ENCODE results near the gene LILRB1. TPM values are rescaled to one million over a fixed set of nuclear protein-coding genes. Genes with fewer than 3 reads are reported as not detected.

Gene LILRB1
- total RNA-seq, 4 donors from 2014 or later: 0.79 to 3.4 (median 1.2) TPM

GRCh38 chr19:54600212-54600611 lies 30.1 kb upstream of the LILRB1 start:
- ATAC-seq: no peak
- H3K4me1 ChIP-seq: no peaks in the 10 kb centered on the region
- 72% methylated on average over 3 of the region's 5 CpGs; no CpG with 5 or more reads in 1 of the 2 donors for WGBS, 2 donors (ENCODE audit: low coverage in 1 of 2)
- TF ChIP-seq EP300 (IDR thresholded peaks at IDR 0.05) (no peak), CTCF (IDR thresholded peaks at IDR 0.05) (no peak), POLR2AphosphoS5 (IDR thresholded peaks at IDR 0.05) (no peak), POLR2A (IDR thresholded peaks at IDR 0.05) (no peak)
- peaks cover 24% of the 10 kb centered on the region for H3K27me3 ChIP-seq
- no peaks in the 10 kb centered on the region for H3K36me3 ChIP-seq
- no peak overlapping the region for H3K27ac ChIP-seq
- H3K4me3 ChIP-seq: no peak overlapping the region
- peaks cover 0 to 11% (median 0%) of the 10 kb centered on the region in 3 donors for H3K9me3 ChIP-seq

GRCh38 chr19:54606230-54606629 lies 24.1 kb upstream of the LILRB1 start:
- TF ChIP-seq POLR2A (IDR thresholded peaks at IDR 0.05): no peak
- TF ChIP-seq EP300 (IDR thresholded peaks at IDR 0.05): no peak
- TF ChIP-seq CTCF (IDR thresholded peaks at IDR 0.05): no peak
- no peak for TF ChIP-seq POLR2AphosphoS5 (IDR thresholded peaks at IDR 0.05)
- Histone ChIP-seq H3K4me1 (no peaks in the 10 kb centered on the region), H3K27me3 (peaks cover 30% of the 10 kb centered on the region), H3K9me3 (peaks cover 0 to 47% (median 0%) of the 10 kb centered on the region in 3 donors), H3K4me3 (no peak overlapping the region), H3K36me3 (no peaks in the 10 kb centered on the region), H3K27ac (no peak overlapping the region)
- 38 to 50% methylated on average over 1 to 2 of the region's 4 CpGs for WGBS, 2 donors (ENCODE audit: low coverage in 1 of 2)
- no peak for ATAC-seq

- Histone ChIP-seq H3K4me1 (no peaks in the 10 kb centered on the region), H3K4me3 (no peak overlapping the region), H3K27ac (no peak overlapping the region), H3K9me3 (peaks cover 0 to 50% (median 0%) of the 10 kb centered on the region in 3 donors), H3K36me3 (no peaks in the 10 kb centered on the region), H3K27me3 (peaks cover 30% of the 10 kb centered on the region)
- 66 to 80% methylated on average over 6 to 12 of the region's 16 CpGs for WGBS, 2 donors (ENCODE audit: low coverage in 1 of 2)
- no peak for ATAC-seq
- TF ChIP-seq POLR2AphosphoS5 (IDR thresholded peaks at IDR 0.05) (no peak), CTCF (IDR thresholded peaks at IDR 0.05) (no peak), EP300 (IDR thresholded peaks at IDR 0.05) (no peak), POLR2A (IDR thresholded peaks at IDR 0.05) (no peak)
Measured at GRCh38 chr19:54606891-54607784, 23.1 kb upstream of the LILRB1 start.

- peaks cover 30% of the 10 kb centered on the region for H3K27me3 ChIP-seq
- no peak for TF ChIP-seq POLR2AphosphoS5 (IDR thresholded peaks at IDR 0.05)
- TF ChIP-seq POLR2A (IDR thresholded peaks at IDR 0.05): no peak
- TF ChIP-seq CTCF (IDR thresholded peaks at IDR 0.05): no peak
- no peak for TF ChIP-seq EP300 (IDR thresholded peaks at IDR 0.05)
- H3K4me1 ChIP-seq: no peaks in the 10 kb centered on the region
- no peaks in the 10 kb centered on the region for H3K36me3 ChIP-seq
- ATAC-seq: no peak
- no CpG with 5 or more reads among the region's 5 CpGs for WGBS, 2 donors (ENCODE audit: low coverage in 1 of 2)
- H3K9me3 ChIP-seq: peaks cover 0 to 50% (median 0%) of the 10 kb centered on the region in 3 donors
- no peak overlapping the region for H3K4me3 ChIP-seq
- H3K27ac ChIP-seq: no peak overlapping the region
Measured at GRCh38 chr19:54607785-54608150, 22.5 kb upstream of the LILRB1 start.

GRCh38 chr19:54608205-54608604 lies 22.1 kb upstream of the LILRB1 start:
- WGBS, 2 donors (ENCODE audit: low coverage in 1 of 2): 0 to 75% methylated on average over 1 of the region's 7 CpGs
- no peak for TF ChIP-seq CTCF (IDR thresholded peaks at IDR 0.05)
- TF ChIP-seq POLR2AphosphoS5 (IDR thresholded peaks at IDR 0.05): no peak
- no peak for TF ChIP-seq POLR2A (IDR thresholded peaks at IDR 0.05)
- no peak for TF ChIP-seq EP300 (IDR thresholded peaks at IDR 0.05)

More at GRCh38 chr19:54608205-54608604, 22.1 kb upstream of the LILRB1 start:
- Histone ChIP-seq H3K27me3 (peaks cover 30% of the 10 kb centered on the region), H3K4me3 (no peak overlapping the region), H3K27ac (no peak overlapping the region), H3K9me3 (peaks cover 0 to 50% (median 0%) of the 10 kb centered on the region in 3 donors), H3K4me1 (no peaks in the 10 kb centered on the region), H3K36me3 (no peaks in the 10 kb centered on the region)
- ATAC-seq: no peak

Data from gastroesophageal sphincter (tissue), 4 donors.